ENCODE measurements around the gene SUCLG2. TPM values are rescaled to one million over a fixed set of nuclear protein-coding genes. Genes with fewer than 3 reads are reported as not detected.

The SUCLG2 gene
- total RNA-seq, 4 donors from 2014 or later: 29.5 to 40.2 (median 35.7) TPM

- Histone ChIP-seq H3K27ac (no peak overlapping the region), H3K9me3 (no peaks in the 10 kb centered on the region), H3K4me3 (no peak overlapping the region), H3K4me1 (no peaks in the 10 kb centered on the region), H3K36me3 (peaks cover 5% of the 10 kb centered on the region), H3K27me3 (no peaks in the 10 kb centered on the region)
- 26% methylated on average over 1 of the region's 1 CpG for WGBS
- TF ChIP-seq POLR2AphosphoS5 (IDR thresholded peaks at IDR 0.05) (no peak), CTCF (IDR thresholded peaks at IDR 0.05) (no peak), EP300 (IDR thresholded peaks at IDR 0.05) (no peak), POLR2A (IDR thresholded peaks at IDR 0.05) (no peak)
- DNase-seq (ENCODE audit: low spot score in 2 of 2): no peak
These were observed 93.1 kb downstream of the SUCLG2 start for GRCh38 chr3:67561266-67561665.

- WGBS: 93% methylated on average over 7 of the region's 7 CpGs
- no peak for DNase-seq (ENCODE audit: low spot score in 2 of 2)
- TF ChIP-seq POLR2A (IDR thresholded peaks at IDR 0.05) (no peak), CTCF (IDR thresholded peaks at IDR 0.05) (no peak), POLR2AphosphoS5 (IDR thresholded peaks at IDR 0.05) (no peak), EP300 (IDR thresholded peaks at IDR 0.05) (no peak)
- Histone ChIP-seq H3K27me3 (no peaks in the 10 kb centered on the region), H3K36me3 (peaks cover 5% of the 10 kb centered on the region), H3K9me3 (no peaks in the 10 kb centered on the region), H3K4me3 (no peak overlapping the region), H3K27ac (no peak overlapping the region), H3K4me1 (no peaks in the 10 kb centered on the region)
These were observed 95.3 kb downstream of the SUCLG2 start for GRCh38 chr3:67559029-67559605.

- TF ChIP-seq POLR2A (IDR thresholded peaks at IDR 0.05): no peak
- TF ChIP-seq POLR2AphosphoS5 (IDR thresholded peaks at IDR 0.05): no peak
- no peak for TF ChIP-seq CTCF (IDR thresholded peaks at IDR 0.05)
- TF ChIP-seq EP300 (IDR thresholded peaks at IDR 0.05): no peak
- 77% methylated on average over 4 of the region's 4 CpGs for WGBS
These were observed 96.0 kb downstream of the SUCLG2 start for GRCh38 chr3:67558426-67558825.

GRCh38 chr3:67557848-67558355, 96.5 kb downstream of the SUCLG2 start:
- WGBS: 73% methylated on average over 3 of the region's 3 CpGs
- no peak overlapping the region for H3K27ac ChIP-seq
- TF ChIP-seq EP300 (IDR thresholded peaks at IDR 0.05) (no peak), POLR2A (IDR thresholded peaks at IDR 0.05) (no peak), CTCF (IDR thresholded peaks at IDR 0.05) (no peak), POLR2AphosphoS5 (IDR thresholded peaks at IDR 0.05) (no peak)

More at GRCh38 chr3:67558426-67558825, 96.0 kb downstream of the SUCLG2 start:
- Histone ChIP-seq H3K27me3 (no peaks in the 10 kb centered on the region), H3K9me3 (no peaks in the 10 kb centered on the region), H3K36me3 (peaks cover 5% of the 10 kb centered on the region), H3K4me1 (no peaks in the 10 kb centered on the region), H3K27ac (no peak overlapping the region), H3K4me3 (no peak overlapping the region)
- no peak for DNase-seq (ENCODE audit: low spot score in 2 of 2)

GRCh38 chr3:67551361-67552016, 102.9 kb downstream of the SUCLG2 start:
- peaks cover 10% of the 10 kb centered on the region for H3K36me3 ChIP-seq
- no peak for TF ChIP-seq EP300 (IDR thresholded peaks at IDR 0.05)
- no peak for TF ChIP-seq CTCF (IDR thresholded peaks at IDR 0.05)
- no peak for TF ChIP-seq POLR2AphosphoS5 (IDR thresholded peaks at IDR 0.05)
- no peak for TF ChIP-seq POLR2A (IDR thresholded peaks at IDR 0.05)
- no peaks in the 10 kb centered on the region for H3K9me3 ChIP-seq
- H3K4me1 ChIP-seq: no peaks in the 10 kb centered on the region
- H3K4me3 ChIP-seq: no peak overlapping the region
- WGBS: 81% methylated on average over 6 of the region's 6 CpGs
- H3K27ac ChIP-seq: no peak overlapping the region
- no peaks in the 10 kb centered on the region for H3K27me3 ChIP-seq
- DNase-seq (ENCODE audit: low spot score in 2 of 2): no peak

More at GRCh38 chr3:67557848-67558355, 96.5 kb downstream of the SUCLG2 start:
- H3K9me3 ChIP-seq: no peaks in the 10 kb centered on the region
- peaks cover 5% of the 10 kb centered on the region for H3K36me3 ChIP-seq
- H3K4me1 ChIP-seq: no peaks in the 10 kb centered on the region
- H3K4me3 ChIP-seq: no peak overlapping the region
- DNase-seq (ENCODE audit: low spot score in 2 of 2): no peak
- no peaks in the 10 kb centered on the region for H3K27me3 ChIP-seq
